Stimulated activated CD8-positive, alpha-beta memory T cell treated with anti-CD3 and anti-CD28 coated beads, Interleukin-12 subunit alpha, Interleukin-12 subunit beta, amount 100 ng/mL, for 24 hours (primary cell): ENCODE results near the gene PIK3R2.
"Not testable (repeated sequence)": the region's sequence is repeated elsewhere in the genome, so short reads cannot be mapped to it uniquely, and the experiment has no call there.

Source experiments
- DNase-seq: peaks from one replicate; pipeline ENCODE4 v3.0.0-alpha.2; 2020; ENCODE audit errors: extremely low read depth

PIK3R2 gene

DNA sequence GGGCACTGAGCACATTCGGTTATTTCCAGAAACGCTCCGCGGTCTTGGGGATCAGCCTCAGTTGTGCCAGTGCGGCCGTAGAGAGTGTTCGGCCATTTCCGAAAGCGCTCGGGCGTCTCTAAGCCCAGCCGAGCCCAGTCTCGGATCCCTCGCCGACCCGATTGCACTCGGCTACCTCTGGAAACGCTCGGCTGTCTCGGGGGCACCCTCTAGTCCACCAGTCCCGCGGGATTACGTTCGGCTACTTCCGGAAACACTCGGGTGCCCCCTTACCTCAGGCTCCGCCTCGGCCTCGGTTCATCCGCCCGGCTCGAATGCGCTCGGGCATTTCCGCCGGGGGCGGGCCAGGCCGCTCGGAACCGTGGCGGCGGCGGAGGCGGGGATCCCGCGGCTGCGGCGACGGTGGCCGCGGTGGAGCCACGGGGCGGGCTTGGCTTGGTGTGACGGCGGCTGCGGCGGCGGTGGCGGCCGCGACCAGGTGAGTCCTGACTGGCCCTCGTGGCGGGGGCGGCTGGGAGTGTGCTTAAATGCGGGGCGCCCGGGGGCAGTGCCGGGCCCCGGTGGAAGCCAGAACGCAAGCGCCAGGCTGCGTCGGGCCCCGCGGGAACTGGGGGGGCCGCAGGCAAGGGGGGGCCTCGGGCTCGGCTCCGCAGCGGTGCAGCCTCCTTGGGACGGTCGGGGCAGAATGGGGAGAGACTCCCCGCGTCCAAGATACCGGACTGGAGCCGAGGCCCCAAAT, at the start of gene PIK3R2:
PIK3R2 (plus strand) TSS at position 347 of the 739 bp plus-strand sequence. CDS start 2,717 bp downstream, outside the sequence.
- DNase-seq = peak; percentile 99

DNA sequence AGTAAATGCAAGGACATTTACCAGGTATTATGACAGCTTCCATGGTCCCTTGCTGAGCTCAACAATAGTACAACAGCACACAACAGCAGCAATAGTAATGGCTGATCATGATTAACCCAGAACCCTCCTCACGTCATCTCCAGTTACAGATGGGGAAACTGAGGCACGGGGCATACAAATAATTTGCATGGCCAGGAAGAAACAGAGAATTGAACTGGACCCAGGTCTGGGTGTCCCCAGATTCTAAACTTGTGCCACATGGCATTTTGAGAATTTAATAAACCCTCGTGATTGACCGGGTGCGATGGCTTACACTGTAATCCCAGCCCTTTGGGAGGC, 48.2 kb upstream of the PIK3R2 start:
- DNase-seq = no peak

DNA sequence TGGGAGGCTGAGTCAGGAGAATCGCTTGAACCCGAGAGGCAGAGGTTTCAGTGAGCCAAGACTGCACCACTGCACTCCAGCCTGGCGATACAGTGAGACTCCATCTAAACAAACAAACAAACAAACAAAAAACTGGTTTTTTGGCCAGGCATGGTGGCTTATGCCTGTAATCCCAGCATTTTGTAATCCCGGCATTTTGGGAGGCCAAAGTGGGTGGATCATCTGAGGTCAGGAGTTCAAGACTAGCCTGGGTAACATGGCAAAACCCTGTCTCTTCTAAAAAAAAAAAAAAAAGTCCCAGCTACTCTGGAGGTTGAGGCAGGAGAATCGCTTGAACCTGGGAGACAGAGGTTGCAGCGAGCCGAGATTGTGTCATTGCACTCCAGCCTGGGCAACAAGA, 47.7 kb upstream of the PIK3R2 start:
- not testable (repeated sequence) for DNase-seq

DNA sequence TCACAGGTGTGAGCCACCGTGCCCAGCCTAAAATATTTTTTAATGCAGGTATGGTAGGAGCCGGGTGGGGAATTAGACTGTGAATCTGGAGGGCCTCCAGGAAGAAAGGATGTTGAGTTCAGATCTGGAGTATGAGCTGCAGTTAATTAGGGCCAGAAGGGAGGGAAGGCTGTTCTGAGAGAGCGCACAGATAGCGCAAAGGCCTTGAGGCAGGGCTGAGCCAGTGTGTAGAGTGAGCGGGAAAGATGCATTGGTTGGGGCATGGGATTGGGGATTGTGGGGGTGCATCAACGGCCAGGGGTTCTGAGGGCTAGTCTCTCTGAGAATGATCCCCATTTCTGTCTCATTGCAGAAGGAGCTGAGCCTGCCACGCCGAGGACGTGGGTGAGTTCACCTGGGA, 45.7 kb upstream of the PIK3R2 start:
- no peak for DNase-seq

GRCh38 chr19:18108897-18109296, 44.1 kb upstream of the PIK3R2 start:
- DNase-seq = no peak

DNA sequence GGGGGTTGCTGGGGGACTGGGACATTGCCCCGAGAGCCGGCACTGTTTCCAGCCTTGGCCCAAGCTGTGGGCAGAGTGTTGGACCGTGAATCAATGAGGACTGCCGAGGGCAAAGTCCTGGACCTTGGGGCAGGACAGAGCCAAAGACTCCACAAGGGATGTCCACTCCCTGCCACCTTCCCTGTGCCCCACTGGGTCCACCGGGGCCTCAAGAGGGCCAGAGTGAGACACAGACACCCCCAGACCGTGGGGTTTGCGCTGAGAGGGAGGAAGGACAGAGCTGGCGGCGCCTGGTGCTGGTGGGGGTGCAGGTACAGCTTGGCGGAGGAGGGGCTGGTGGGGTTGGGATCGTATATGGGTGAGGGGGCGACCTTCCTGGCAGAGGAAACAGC, 43.6 kb upstream of the PIK3R2 start:
- no peak for DNase-seq

- no peak for DNase-seq
Measured at GRCh38 chr19:18109733-18110608, 43.0 kb upstream of the PIK3R2 start.

GRCh38 chr19:18110609-18111232, 42.2 kb upstream of the PIK3R2 start:
- DNase-seq = no peak

GRCh38 chr19:18112989-18113478, 39.9 kb upstream of the PIK3R2 start:
- DNase-seq = no peak

GRCh38 chr19:18113827-18114226, 39.1 kb upstream of the PIK3R2 start:
- DNase-seq = no peak

- DNase-seq = no peak
Measured at GRCh38 chr19:18114483-18114882, 38.5 kb upstream of the PIK3R2 start.

DNA sequence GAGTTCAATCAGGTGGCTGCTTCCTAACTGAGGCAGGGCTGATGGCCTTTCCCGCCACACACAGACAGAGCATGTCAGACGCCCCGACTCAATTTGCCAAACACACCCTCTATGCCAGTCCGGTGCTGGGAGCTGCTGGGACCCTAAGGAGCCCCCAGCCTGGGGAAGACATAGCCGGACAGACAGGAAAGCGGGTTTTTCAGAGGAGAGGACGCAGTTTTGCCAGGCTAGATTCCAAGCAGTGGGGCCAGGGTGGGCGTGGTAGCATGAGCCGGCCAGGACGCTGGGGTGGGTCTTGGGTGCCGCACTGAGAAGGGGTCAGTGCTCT, 35.6 kb upstream of the PIK3R2 start:
- no peak for DNase-seq

DNA sequence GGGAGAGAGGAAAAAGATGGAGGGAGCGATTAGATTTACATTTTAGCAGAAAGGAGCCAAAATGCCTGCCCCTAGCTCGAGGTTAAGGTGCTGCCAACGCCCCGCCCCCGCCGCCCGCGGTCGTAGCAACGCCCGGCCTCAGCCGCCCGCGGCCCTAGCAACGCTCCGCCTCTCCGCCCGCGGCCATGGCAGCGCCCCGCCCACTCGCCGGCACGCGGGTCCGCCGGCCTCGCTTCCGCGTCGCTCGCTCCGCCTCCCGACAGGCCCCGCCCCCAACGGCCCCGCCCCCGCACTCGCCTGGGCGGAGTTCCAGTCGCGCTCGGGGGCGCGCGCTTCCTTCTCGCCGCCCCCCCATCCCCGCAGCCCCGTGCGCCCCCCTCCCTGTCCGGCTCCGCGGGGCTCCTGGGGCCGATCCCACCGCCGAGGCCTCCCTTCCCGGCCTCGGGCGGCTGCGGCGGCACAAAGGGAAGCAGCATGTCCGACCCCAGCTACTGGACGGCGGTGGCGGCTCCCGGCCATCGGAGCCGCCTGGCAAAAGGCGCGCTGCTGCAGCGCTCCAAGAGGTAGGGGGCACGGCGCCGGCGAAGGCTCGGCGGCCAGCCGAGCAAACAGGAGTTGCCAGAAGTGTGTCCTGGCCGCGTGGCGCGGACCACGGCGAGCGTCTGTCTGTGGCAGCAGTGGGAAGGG, 35.1 kb upstream of the PIK3R2 start:
- DNase-seq = peak; percentile 85

DNA sequence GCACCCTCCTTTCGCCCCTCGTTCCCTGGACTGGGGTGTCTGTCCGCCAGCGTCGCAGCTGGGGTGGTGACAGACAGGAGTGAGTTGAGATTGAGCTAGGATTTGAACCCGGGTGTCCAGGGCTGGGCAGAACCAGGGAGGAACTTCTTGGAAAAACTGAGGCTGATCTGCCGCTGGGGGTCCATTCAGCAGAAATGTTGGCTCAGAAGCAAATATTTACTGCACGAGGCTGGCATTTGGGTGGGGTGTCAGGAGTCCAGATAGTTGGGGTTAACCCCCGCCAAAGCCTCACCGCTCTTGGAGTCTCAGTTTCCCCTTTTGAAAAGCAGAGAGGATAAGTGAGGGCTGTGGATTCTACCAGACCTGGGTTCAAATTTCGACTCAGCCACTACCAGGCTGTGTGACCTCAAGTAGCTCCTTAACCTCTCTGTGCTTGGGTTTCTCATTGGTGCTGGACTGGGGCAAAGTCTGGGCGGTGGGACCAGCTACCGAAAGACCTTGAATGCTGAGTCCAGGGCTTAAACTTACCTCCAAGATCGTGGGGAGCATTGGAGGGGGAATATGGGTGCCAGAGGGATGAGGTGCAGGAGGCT, 34.4 kb upstream of the PIK3R2 start:
- DNase-seq = no peak

DNA sequence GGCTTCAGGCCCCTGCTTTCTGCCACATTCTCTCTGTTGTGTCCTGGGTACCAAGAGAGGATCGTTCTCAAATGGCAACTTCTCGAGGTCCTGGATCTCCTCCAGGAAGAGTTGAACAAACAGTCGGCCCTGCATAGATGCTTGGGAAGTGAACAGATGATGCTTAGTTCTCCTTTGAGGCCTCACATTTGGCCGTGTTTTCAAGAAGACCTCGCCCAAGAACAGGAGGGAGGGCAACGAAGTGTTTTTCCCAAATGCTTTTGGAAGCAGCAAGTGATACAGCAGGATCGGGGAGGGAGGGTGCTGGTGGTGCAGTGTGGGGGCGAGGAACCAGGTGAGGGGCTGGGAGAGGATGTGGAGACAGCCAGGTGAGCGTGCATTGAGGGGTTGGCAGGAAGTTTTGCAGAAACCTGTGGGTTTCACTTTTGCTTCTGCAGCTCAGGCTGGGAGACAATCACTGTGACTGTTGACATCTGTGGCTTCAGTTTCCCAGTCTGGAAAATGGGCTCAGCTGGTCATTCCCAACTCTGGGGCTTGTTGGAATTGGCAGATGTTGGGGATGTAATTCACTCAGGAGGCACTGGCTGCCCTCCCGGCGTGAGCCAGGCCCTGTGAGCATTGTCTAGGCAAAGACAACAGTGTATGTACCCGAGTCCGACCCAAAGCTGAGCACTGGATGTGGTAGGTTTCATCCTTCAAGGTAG, 33.8 kb upstream of the PIK3R2 start:
- no peak for DNase-seq

GRCh38 chr19:18119717-18120105, 33.3 kb upstream of the PIK3R2 start:
- DNase-seq = no peak

DNA sequence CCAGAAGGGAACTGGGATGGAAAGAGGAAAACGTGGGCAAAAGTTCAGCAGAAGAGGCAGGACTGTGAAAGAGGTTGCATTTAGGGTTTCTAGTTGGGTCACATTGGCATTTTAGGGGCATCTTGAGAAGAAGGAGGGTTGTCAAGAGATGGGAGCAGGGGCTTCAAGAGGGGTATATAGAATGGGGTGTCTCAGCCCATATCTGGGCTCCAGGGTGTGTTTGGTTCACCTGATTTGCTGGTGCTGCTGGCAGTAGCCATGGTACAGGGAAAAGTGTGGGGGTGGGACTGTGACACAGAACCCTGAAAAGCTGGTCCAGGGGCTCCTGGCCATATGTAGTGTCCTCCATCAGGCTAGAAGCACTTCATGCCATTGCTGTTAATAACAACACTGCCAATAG, 32.8 kb upstream of the PIK3R2 start:
- DNase-seq = no peak

DNA sequence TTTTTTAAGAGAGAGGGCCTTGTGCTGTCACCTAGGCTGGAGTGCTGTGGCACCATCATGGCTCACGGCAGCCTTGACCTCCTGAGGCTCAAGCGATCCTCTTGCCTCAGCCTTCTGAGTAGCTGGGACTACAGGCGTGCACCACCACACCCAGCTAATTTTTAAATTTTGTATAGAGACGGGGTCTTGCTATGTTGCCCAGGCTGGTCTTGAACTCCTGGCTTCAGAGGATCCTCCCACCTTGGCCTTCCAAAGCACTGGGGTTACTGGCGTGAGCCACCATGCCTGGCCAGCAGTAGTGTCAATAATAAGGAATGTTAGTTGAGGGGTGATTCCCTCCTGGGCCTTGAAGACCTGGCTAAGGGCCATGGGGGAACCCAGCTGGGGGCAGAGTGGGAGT, 31.8 kb upstream of the PIK3R2 start:
- no peak for DNase-seq

- DNase-seq = no peak
Measured at GRCh38 chr19:18122424-18122823, 30.5 kb upstream of the PIK3R2 start.

DNA sequence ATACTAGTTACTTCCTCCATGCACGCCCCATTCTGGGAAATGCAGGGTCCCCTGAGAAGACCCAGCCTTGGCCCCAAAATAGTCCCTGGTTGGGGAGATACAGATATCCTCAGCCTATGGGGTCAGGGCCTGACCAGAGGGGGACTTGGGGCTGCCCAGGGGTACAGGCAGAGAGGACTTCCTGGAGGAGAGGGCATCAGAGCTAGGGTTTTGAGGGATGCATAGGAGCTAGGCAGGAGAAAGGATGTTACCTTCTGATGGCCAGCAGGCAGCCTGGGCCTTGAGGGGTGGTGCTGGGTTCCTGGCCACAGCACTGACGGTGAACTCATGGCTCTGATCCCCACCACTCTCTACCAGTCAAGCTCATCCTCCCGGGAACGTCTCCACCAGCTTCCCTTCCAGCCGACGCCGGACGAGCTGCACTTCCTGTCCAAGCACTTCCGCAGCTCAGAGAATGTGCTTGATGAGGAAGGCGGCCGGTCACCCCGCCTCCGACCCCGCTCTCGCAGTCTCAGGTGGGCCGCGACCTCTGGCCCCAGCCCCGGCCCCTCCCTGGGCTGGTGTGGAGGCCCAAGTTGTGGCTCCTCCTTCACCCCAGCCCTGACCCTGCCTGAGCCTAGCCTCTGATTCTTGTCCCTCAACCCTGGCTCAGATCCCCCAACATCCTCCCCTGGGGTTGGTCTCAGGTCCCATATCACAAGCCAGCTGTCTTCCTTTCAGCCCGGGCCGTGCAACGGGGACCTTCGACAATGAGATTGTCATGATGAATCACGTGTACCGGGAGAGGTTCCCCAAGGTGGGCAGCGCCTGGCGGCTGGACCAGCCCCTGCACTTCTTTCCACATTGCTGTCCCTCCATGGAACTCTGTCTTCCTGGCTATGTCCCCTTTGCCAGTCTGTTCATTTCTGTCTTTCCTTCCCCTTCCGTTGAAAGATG, 29.8 kb upstream of the PIK3R2 start:
- DNase-seq = no peak
